ENCODE data around the gene NDUFA6.
"Not testable (repeated sequence)": the region's sequence is repeated elsewhere in the genome, so short reads cannot be mapped to it uniquely, and the experiment has no call there.

The NDUFA6 gene

DNA sequence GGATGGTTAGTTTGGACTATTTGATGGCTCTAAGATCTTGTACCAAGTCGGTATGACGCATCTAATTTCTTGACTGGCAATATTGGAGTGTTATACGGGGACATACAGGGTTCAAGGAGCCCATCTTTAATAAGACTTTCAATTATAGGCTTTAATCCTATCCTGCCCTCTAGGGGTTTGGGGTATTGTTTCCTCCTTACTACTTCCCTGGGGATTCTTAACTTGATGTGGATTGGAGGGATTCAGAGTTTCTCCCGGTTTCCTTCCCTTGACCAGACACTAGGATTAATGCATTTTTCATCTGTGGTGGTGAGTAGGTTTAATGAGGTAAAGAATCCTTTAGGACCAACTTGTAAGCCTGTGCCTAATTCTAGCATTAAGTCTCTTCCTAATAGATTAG is 21.2 kb upstream of the NDUFA6 start:
- no peak for DNase-seq

DNA sequence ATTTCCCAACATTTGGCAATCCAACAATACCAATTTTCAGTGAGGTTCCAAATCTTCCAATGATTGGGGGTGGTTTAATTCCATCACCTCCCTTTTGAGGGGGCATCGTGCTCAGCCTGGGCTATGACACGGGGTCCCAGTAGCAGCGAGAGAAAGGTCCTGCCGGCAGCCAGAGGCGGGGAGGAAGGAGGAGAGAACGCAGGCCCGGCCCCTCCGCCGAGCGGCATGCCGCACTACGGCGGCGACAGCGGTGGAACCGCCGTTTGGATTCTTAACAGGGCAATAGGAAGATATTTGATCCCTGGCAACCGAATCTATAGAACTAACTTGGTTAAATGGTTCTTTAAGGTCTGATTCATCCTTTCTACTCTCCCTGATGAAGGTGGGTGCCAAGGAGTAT is 18.3 kb upstream of the NDUFA6 start:
- no peak for DNase-seq

DNA sequence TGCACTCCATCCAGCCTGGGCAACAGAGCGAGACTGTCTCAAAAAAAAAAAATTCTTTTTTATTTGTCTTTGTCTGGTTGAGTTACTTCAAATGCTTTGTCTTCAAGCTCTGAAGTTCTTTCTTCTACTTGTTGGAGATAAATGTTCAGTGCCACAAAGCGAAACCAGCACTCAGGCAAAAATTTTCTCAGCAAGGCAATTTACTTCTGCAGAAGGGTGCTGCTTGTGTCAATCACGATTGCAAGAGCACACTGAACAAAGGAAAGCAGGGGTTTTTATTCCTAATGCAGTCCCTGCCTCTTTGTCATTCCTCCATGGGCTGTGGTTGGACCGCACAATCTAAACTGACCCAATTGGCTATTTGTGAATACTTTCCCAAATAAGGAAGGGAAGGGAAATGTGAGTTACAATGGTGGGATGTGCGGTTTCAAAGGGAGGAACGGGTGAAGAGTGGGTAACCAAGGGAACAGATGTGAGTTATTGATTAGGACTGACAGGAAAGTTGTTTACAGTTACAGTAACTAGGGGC is 13.8 kb upstream of the NDUFA6 start:
- not testable (repeated sequence) for DNase-seq

DNA sequence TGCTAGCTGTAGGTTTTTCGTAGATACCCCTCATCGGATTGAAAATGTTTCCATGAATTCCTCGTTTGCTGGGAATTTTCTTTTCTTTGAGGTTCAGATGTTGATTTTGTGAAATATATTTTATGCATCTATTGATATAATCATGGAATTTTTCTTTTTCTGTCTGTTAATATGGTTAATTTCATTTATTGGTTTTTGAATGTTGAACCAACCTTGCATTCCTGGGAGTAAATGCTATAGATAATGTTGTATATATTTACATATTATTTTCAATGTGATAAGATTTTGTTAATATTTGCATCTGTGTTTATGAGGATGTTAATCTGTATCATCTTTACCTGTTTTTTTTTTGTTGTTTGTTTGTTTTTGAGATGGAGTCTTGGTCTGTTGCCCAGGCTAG is 10.6 kb upstream of the NDUFA6 start:
- no peak for DNase-seq

DNA sequence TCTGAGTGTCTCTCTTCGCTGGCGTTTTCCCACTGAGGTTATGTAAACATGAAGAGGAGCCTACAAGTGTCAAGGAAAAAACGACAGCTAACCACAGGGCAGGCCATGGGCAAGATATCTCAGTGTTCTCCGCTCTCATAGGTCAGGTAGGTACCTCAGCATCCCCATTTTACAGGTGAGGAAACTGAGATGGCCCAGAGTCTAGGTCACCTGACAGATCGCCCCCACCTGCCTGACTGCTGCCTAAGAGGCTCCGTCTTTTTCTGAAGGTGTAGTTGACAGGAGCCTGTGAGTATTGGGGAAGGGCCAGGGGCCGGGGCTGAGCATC is 847 bp upstream of the NDUFA6 start:
- no peak for DNase-seq

DNA sequence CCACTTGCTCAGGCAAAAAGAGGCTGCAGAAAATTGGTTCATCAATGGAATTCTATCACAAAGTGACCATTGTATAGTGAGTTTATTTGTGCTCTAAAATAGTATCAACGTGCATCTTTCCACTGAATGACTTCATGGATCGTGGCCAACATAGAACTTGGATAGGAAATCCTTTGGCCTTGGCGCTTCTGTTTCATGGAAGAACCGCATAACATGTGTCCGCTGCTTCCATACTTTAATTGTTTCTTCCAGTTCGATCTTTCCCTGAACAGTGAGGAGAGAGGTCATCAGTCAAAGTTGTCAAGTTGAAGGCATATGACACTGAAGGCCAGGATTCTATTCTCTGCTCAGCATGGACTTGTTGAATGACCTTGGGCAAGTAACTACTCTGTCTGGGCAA is 4.5 kb downstream of the NDUFA6 start:
- no peak for DNase-seq

DNA sequence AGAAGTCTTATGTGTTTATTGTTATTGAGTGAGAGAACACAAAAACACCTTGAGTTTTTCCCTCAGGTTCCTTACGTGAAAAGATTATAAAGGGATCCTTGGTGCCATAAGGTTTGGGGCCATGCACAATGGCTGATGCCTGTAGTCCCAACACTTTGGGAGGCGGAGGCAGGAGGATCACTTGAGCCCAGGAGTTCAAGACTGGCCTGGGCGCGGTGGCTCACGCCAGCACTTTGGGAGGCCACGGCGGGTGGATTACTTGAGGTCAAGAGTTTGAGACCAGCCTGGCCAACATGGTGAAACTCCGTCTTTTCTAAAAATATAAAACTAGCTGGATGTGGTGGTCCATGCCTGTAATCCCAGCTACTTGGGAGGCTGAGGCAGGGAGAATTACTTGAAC is 5.7 kb downstream of the NDUFA6 start:
- DNase-seq: no peak

DNA sequence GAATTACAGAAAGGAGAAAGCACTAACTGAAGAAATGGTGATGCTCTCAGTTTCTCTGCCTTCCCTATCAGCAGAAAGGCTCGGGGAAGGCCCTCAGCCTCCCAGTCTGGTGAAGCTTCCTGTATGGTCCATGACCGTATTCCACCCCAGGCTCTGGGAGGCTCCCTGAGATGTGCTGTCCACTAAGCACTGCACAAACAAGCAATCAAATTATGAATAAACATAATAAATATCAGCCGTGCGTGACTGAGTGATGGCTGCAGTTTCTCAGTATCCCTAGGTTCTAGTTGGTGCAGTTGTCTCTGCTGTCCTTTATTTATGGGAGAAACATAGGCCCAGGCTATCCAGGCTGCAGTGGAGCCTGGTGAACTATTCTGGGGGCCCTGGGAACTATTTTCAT is 7.5 kb downstream of the NDUFA6 start:
- DNase-seq: no peak

DNA sequence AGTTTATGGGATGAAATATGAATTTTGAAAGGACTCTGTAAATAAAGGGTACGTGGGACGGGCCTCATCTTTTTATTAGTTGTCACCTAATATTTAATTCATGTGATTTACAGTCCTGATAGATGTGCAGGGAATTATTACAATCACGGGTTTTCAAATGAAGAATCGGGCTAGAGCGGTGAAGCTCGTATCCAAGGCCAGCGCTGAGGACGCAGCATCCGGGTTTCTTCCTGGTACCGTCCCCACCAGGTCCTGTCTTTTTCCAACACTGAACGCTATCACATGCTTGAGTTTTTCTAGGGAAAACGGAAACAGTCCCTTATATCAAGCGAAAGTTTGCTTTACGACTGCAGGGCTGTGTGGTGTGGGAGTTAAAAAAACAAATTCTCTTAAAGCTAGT is 10.3 kb downstream of the NDUFA6 start:
- DNase-seq: peak; percentile 80

DNA sequence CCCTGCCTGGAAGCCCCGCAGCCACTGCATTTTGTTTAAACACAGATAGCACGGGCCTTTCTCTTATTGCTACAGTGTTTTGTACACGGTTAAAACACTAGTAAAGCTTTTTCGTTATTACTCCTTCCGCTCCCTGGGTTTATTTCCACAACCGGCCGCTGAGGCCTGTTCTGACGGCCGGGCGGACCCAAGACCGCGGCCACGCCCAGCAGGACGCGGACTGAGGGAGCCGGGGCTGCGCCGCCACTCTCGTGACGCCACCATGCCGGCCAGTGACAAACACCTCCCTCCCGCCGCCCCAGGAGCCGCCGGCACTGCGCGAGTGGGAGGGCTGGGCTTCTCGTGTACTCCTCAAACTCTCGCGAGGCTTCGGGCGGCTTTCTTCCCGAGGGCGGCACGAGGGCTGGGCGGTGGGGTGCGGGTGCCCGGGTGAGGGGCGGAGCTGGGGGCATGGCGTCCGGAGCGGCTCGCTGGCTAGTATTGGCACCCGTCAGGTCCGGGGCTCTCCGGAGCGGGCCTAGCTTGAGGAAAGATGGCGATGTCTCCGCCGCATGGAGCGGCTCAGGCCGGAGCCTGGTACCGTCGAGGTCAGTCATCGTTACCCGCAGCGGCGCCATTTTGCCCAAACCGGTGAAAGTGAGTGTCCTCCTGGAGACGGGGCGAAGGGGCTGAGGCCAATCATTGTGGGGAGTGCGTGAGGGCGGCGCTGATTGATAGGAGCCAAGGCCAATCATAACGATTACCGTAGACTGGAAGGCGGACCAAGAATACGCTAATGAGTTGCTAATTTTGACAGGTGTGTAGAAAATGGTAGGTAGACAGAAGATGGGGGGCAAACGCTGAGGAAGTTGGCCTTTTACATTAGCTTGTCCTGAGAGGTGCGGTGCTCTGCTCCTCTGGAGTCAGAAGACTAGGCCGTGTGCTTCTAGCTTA is 11.0 kb downstream of the NDUFA6 start, which contains the start of gene SMDT1:
TSS of gene SMDT1 (plus strand) at position 382 of the 933 bp plus-strand sequence. CDS start at position 451, 69 bp downstream.
- peak; percentile 97 for DNase-seq

DNA sequence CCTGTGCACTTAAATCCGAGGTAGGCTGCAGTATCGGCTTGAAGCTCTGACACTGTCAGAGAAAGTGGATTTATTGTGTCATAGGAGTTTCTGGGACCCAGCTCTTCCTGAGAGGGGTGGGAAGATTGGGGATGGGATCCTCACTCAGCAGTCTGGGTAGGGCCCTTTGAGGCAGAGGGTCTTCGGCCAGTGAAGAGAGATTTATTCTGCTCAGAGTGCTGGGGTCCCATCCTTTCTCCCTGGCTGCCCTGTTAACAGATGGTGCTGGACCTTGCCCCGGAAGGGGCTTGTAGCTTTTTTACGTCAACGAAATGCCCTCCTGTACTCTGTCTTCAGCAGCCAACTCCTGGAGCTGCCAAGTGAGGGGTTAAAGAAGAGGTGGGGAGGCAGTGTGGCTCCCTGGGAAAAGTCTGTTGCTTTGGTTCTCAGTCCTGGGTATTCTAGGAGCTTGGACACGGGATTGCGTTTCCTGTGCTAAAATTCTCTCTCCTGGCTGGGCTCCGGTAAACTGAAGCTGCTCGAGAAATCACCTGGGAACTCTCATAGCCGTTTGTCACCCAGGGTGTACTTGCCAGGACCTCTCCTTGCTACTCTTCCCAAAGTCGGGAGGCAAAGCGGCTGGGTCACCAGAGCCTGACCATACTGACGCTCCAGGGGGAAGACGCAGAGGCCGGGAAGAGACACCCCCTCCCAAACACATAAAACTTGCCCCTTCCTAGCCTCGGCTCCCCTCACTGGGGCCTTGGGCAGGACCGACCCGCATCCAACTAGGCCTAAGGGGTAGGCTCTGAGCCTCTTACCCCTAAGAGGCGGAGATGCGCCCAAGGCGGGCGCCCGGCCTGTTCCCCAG is 11.9 kb downstream of the NDUFA6 start:
- DNase-seq: peak; percentile 66

DNA sequence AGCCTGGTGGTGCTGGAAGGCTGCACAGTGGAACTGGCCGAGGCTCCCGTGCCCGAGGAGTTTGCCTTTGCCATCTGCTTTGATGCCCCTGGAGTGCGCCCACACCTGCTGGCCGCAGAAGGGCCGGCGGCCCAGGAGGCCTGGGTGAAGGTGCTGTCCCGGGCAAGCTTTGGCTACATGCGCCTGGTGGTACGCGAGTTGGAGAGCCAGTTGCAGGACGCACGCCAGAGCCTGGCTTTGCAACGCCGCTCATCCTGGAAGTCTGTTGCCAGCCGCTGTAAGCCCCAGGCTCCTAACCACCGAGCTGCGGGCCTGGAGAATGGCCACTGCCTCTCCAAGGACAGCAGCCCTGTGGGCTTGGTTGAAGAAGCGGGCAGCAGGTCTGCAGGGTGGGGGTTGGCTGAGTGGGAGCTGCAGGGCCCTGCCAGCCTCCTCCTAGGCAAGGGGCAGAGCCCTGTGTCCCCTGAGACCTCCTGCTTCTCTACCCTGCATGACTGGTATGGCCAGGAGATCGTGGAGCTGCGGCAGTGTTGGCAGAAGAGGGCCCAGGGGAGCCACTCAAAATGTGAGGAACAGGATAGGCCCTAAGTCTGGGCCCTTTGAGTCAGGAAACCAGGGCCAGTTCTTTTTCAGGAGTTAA is 13.0 kb downstream of the NDUFA6 start:
- no peak for DNase-seq

DNA sequence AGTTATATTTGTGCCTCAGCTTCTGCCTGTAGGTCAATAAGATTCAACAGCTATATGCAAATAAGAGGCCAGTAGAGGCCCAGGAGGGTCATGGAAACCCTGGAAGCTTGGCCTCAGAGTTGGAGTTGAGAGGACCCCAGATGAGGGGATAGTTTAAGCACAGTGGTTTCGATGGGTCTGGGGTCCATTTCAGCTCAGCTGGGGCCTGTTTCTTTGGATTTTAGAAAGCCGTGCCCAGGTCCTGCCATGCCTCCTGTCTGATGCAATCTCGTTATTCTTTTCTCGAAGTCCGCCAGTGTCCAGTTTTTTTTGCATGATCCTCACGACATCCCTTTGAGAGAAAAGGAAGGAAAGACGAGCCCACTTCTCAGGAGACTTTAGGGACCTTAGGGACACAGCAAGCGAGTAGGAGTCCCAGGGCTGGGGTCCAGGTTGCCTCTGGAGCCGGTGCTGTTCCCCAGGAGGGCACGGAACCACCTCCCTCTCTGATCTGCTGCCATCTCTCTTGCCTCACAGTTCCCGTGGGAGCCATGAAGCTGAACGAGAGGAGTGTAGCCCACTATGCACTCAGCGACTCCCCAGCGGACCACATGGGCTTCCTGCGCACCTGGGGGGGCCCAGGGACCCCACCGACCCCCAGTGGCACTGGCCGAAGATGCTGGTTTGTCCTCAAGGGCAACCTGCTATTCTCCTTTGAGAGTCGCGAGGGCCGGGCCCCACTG is 13.6 kb downstream of the NDUFA6 start:
- DNase-seq: no peak

DNA sequence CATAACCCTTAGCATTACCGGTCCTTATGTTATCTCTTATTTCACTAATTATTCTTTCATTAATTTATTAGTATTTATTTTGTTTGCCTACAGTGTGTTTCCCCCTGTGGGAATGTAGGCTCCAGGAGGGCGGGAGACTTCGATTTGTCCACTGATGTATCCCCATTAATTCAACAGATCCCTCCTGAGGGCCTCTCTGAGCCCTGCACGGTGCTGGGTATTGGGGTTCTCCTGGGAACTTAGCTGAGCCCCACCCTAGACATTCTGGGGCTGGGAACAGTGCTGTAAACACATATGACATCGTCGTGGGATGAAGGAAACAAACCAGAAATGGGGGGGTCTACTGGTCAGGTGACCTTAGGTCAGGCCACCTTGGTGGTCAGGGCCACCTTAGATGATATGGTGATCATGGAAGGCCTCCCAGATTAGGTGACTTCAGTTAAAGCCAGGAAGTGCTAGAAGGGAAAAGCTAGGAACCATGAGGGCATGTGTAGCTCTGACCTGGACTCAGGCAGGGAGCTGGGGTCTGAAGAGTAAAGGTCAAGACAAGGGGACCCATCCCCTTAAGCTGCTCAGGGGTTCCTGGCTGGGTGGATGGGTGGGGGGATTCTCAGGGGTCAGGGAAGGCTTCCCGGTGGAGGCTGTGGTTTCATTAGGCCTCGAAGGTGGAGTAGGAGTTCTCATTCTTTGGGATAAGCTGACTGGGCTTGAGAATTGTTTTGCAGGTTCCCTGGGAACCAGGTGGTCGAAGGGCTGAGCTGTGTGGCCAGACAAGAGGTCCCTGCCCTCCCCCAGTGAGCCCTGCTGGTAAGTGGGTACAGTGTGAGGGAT is 15.5 kb downstream of the NDUFA6 start:
- no peak for DNase-seq

DNA sequence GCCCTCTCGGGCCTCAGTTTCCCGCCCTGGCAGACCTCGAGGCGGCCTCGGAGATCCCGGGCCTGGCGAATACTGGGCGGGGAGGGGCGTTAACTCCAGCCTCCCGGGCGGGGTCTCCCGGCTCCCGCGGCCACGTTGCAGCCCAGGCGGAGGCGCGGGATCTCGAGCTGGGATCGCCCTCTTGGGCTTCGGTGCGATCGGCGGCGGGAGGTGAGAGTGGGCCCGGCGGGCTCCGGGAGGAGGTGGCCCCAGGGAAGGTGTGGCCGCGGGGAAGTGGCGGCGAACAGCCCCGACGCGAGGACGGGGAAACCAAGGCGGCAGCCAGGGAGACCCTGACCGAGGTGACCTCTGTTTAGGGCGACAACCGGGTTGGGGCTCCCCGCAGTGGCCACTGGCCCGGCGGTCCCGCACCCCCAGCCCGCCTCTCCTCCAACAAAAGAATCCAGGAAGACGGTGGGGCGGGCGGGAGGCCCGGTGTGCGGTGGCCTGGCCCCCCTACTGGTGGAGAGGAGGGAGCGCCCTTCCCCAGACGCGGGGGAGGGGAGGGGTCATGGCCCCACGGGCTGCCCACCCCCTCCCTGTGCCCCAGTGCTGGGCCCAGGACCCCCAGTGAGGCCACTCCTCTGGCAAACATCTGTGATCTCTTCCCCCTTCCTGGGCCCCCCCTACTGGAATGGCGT is 16.3 kb downstream of the NDUFA6 start, which contains the start of gene PHETA2:
TSS of gene PHETA2 (plus strand) at position 117 of the 680 bp plus-strand sequence. CDS start 3,046 bp downstream, outside the sequence.
- no peak for DNase-seq

DNA sequence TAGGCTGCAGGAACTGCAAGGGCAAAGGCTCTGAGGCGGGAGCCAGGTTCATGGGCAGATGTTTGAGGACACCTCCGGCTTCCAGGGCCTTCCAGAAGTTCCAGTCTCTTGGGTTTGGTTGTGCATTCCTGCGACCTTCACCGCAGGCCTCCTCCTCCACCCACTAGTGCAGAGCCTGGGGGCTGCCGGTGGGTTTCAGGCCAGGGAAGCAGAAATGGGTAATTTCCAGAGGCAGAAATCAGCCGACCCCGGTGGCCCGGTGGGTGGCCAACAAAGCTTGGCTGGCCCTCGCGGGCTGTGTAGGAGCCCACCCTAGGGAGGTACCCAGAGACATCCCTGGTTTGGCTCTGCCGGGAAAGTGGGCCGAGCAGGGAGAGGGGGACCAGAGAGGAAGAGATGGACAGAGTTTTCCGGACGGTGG is 16.9 kb downstream of the NDUFA6 start:
- DNase-seq: no peak

DNA sequence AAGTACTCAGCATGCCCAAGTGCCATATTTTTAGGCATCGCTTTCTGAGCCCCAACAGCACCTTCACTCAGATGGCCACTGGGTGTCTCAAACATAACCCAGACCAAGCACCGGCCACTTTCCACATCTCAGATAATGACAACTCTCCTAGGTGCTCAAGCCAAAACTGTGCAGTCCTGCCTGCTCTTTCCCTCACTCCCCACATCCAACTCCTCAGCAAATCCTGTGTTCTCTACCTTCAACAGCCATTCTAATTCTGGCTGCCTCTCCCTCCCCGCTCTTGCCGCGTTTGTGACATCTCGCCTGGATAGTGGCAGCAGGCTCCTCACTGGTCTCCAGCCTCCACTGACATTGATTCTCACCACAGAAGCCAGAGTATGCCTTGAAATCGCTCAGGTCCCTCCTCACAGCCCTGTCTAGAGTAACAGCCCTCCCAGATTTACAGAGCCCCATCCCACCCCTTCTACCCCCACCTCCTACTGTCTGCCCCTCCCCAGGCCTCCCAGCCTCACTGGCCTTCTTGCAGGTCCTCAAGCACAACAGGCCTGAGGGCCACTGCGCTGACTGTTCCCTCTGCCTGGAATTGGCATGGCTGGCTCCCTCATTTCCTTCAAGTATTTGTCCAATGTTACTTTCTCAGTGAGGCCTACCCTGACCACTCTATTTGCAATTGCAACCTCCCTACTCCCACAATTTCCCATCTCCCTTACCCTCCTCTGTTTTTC is 17.8 kb downstream of the NDUFA6 start:
- DNase-seq: no peak

DNA sequence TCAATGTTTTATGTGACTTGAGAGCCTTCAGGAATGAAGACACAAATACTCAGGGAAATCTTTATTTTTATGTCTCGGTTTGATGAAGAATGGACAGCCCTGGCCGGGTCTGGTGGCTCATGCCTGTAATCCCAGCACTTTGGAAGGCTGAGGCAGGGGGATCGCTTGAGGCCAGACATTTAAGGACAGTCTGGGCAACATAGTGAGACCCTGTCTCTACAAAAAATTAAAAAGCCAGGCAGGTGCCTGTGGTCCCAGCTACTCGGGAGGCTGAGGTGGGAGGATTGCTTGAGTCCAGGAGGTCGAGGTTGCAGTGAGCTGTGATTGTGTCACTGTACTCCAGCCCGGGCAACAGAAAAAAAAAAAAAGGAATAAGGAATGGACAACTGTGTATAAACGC is 19.1 kb downstream of the NDUFA6 start:
- DNase-seq: not testable (repeated sequence)

DNA sequence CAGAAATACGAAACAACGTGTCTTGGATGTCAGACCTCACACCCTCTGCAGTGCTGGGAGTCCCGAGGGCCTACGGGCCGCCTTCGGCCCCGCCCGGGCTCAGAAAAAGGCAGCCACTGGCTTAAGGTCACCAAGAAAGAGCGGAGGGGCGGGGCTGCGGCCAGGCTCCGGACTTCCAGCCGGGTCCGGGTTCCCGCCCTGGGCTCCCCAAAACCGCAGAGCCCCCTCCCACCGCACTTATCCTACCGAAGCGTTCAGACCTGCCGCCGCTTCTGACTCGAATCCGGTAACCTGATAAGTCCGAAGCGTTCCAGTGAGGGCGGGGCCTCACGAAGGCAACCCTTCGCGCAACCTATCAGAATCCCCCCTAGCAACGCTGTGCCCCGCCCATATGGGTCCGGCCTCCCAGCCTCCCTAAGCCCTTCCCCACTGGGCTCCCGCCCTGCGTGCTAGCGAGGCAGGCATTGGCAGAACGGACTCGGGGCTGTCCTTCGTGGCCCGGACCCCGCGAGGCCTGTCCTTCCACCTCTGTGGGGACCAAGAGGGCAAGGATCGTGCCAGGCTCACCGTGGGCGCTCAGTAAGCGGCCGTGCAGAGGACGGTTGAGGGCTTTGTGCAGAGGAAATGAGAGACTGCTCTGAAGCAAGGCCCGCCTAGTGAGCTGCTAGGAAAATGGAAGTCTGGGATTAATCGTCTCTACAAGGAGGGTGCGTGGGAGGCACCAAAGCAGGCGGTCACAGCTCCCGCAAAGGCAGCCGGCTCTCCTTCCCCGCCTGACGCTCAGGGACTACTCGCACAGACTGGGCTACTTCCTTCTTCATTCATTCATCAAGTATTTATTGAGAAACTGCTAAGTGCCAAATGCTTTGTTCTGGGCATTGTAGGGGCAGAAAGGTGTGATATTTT is 19.8 kb downstream of the NDUFA6 start, which contains the start of gene NAGA:
TSS of gene NAGA (minus strand) at position 296 of the 906 bp plus-strand sequence. CDS start 515 bp downstream, outside the sequence.
- peak; percentile 94 for DNase-seq

Measured in midbrain (tissue), 1 donor.